Measurements from ENCODE around the gene RNPS1.

The RNPS1 gene

DNA sequence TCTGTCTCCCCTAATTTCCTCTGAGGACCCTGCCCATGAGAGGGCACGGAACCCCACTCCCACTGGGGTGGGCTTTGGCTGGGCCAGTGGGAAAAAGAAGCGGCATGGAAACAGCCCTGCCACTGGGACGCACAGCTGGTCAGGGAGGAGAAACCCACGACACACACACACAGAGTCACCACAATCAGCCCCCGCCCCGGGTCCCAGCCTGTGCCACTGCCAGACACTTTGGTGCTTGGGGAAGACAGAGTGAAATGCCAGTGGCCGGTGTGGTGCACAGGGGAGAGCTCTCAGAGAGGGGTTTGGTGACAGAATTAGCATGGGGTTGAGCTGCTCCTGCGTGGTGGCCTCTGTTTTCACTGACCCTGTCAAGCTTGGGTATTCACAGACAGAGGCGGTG lies 30.7 kb upstream of the RNPS1 start:
- DNase-seq, result no peak
- Histone ChIP-seq H3K27ac (no peak overlapping the region), H3K4me3 (ENCODE audit: low read depth, low read length) (no peak overlapping the region), H3K27me3 (replicated peaks) (no peaks in the 10 kb centered on the region), H3K36me3 (replicated peaks) (no peaks in the 10 kb centered on the region)
- in situ Hi-C loops (cut with HindIII; ENCODE audit: low pct_ligation_motif_present, low sequenced_read_pairs), result no loop called here
- TF ChIP-seq, protein P1, sequence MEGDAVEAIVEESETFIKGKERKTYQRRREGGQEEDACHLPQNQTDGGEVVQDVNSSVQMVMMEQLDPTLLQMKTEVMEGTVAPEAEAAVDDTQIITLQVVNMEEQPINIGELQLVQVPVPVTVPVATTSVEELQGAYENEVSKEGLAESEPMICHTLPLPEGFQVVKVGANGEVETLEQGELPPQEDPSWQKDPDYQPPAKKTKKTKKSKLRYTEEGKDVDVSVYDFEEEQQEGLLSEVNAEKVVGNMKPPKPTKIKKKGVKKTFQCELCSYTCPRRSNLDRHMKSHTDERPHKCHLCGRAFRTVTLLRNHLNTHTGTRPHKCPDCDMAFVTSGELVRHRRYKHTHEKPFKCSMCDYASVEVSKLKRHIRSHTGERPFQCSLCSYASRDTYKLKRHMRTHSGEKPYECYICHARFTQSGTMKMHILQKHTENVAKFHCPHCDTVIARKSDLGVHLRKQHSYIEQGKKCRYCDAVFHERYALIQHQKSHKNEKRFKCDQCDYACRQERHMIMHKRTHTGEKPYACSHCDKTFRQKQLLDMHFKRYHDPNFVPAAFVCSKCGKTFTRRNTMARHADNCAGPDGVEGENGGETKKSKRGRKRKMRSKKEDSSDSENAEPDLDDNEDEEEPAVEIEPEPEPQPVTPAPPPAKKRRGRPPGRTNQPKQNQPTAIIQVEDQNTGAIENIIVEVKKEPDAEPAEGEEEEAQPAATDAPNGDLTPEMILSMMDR (IDR thresholded peaks at IDR 0.05; ENCODE audit: low read depth, low read length, missing control alignments), result no peak

DNA sequence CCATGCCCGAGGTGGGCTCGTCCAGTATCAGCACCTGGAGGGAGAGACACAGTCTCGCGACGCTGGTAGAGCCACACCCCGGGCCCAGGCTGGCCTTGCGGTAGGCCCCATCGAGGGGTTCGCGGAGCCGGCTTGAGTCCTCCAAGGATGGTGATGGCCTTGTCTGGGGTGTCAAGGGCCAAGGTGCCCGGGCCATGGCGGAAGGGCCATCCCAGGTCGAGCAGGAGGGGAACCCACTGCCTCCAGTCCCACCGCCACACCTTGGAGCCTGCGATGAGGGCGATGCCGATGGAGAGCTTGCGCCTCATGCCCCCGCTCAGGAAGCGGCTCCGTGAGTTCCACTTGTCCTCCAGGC lies 29.6 kb upstream of the RNPS1 start:
- in situ Hi-C loops (cut with HindIII; ENCODE audit: low pct_ligation_motif_present, low sequenced_read_pairs), result no loop called here
- Histone ChIP-seq H3K4me3 (ENCODE audit: low read depth, low read length) (no peak overlapping the region), H3K27ac (no peak overlapping the region), H3K27me3 (replicated peaks) (no peaks in the 10 kb centered on the region), H3K36me3 (replicated peaks) (no peaks in the 10 kb centered on the region)
- TF ChIP-seq, protein P1 (IDR thresholded peaks at IDR 0.05; ENCODE audit: low read depth, low read length, missing control alignments), result no peak
- DNase-seq, result no peak

DNA sequence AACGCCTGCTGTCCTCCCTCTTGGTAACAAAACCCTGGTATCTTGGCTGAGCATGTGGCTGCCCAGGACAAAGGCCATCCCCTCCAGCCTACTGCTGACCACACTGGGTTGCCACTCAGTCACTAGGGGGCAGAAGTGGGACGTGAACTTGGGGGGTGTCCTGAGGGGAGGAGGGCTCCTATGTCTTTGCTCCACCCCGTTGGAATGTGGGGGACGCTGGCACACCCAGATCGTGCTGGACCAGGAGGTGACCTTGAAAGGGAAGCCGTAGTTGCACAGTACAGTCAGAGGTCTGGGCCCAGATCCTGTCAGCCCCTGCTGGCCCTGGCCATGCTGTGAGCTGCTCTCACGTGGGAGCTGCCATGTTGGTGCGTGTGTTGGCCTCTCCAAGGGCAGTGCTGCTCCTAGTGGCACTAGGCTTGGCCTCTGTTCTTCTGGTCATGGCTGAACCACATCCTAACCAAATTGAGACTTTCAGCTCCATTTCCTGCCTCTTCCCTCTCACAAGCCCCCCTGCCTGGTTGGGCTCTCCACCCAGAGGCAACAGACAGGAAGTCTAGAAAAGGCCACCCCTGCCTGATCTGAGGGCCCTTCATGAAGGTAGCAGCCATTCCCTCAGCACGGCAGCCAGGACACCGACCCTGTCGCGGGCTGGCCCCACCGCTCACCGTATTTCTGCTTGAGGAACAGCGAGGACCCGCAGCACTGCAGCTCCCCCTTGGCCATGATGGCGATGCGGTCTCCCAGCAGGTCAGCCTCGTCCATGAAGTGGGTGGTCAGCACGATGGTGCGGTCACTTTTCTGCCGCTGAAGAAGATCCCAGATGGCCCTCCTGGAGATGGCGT lies 29.0 kb upstream of the RNPS1 start:
- no peaks in the 10 kb centered on the region for H3K27me3 ChIP-seq (replicated peaks)
- TF ChIP-seq, protein P1 (IDR thresholded peaks at IDR 0.05; ENCODE audit: low read depth, low read length, missing control alignments), result peak; percentile 60
- H3K4me3 ChIP-seq (ENCODE audit: low read depth, low read length), result no peak overlapping the region
- H3K27ac ChIP-seq, result no peak overlapping the region
- H3K36me3 ChIP-seq (replicated peaks), result no peaks in the 10 kb centered on the region
- DNase-seq, result no peak
- in situ Hi-C loops (cut with HindIII; ENCODE audit: low pct_ligation_motif_present, low sequenced_read_pairs), result no loop called here

DNA sequence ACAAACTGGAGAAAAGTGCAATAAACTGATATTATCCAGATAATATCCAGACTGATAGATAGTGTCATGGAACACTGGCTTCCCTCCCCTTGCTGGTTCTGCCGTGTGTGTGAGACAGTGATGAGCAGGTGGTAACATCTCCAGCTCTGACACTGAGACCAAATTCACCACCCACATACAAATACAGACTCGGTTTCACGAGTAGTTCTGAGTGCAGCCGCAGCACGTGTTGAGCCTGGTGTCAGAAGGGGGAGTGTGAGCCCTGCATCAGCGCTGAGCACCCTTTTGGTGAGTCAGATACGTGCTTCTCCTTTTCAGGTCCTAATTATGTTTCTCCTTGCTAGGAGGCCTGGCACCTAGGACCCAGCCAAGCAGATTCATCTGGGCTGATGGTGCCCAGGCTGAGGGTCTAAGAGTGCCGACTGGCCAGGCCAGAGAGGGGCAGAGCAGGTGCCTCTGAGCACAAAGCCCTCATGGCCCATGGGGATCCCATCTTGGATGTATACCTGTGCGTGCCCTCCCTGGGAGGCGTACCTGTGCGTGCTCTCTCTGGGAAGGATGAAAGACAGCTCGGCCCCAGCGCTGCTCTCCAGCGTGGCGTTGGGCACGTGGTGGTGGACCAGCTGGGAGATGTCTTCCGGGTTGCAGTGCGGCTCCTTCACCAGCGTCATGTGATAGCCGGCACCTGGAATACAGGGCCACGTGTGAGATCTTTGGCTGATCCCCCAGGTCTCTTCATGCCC lies 27.3 kb upstream of the RNPS1 start:
- no peak for DNase-seq
- in situ Hi-C loops (cut with HindIII; ENCODE audit: low pct_ligation_motif_present, low sequenced_read_pairs), result no loop called here
- H3K36me3 ChIP-seq (replicated peaks), result no peaks in the 10 kb centered on the region
- no peak overlapping the region for H3K4me3 ChIP-seq (ENCODE audit: low read depth, low read length)
- no peaks in the 10 kb centered on the region for H3K27me3 ChIP-seq (replicated peaks)
- TF ChIP-seq, protein P1 (IDR thresholded peaks at IDR 0.05; ENCODE audit: low read depth, low read length, missing control alignments), result no peak
- no peak overlapping the region for H3K27ac ChIP-seq

DNA sequence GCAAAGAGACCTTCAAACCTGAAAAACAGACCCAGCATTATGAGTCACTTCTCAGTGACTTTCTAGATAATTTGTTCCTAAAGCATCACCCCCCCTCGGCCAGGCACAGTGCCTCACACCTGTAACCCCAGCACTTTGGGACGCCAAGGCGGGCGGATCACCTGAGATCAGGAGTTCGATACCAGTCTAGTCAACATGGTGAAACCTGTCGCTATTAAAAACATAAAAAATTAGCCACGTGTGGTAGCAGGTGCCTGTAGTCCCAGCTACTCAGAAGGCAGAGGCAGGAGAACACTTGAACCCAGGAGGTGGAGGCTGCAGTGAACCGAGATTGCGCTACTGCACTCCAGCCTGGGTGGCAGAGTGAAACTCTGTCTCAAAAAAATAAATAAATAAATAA lies 24.3 kb upstream of the RNPS1 start:
- no peak overlapping the region for H3K27ac ChIP-seq
- H3K27me3 ChIP-seq (replicated peaks), result no peaks in the 10 kb centered on the region
- TF ChIP-seq, protein P1 (IDR thresholded peaks at IDR 0.05; ENCODE audit: low read depth, low read length, missing control alignments), result no peak
- DNase-seq, result no peak
- in situ Hi-C loops (cut with HindIII; ENCODE audit: low pct_ligation_motif_present, low sequenced_read_pairs), result no loop called here
- H3K4me3 ChIP-seq (ENCODE audit: low read depth, low read length), result no peak overlapping the region
- H3K36me3 ChIP-seq (replicated peaks), result no peaks in the 10 kb centered on the region

Measured in brain microvascular endothelial cell (primary cell).